Measurements from ENCODE around the gene VSX2. TPM values are rescaled to one million over a fixed set of nuclear protein-coding genes. Genes with fewer than 3 reads are reported as not detected.

Gene VSX2
- total and polyA plus RNA-seq, 8 donors, result not detected

DNA sequence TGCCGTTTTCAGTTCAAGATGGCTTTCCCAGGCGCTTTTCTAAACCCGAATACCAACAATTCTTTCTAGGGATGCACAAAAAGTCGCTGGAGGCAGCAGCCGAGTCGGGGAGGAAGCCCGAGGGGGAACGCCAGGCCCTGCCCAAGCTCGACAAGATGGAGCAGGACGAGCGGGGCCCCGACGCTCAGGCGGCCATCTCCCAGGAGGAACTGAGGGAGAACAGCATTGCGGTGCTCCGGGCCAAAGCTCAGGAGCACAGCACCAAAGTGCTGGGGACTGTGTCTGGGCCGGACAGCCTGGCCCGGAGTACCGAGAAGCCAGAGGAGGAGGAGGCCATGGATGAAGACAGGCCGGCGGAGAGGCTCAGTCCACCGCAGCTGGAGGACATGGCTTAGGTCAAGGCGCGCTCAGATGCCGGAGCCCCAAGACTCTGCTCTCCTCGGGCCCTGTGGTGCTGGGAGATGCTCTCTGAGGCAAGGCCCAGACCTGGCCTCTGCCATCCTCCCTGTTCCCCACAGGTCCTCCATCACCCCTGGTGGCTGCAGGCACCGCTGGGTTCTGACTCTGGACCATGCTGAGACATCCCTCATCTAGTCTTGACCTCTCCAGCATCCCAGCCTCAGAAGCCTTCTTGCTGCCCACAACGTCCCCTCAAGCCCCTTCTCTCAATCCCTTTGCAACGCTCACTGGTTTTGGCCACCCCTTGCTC, 21.4 kb downstream of the VSX2 start:
- H3K27ac ChIP-seq, result no peak overlapping the region
- 87 to 94% (median 92%) methylated on average over 23 to 29 of the region's 29 CpGs for WGBS, 5 donors
- H3K4me1 ChIP-seq, result peaks cover 14 to 21% (median 18%) of the 10 kb centered on the region in 4 donors
- no peak for DNase-seq
- H3K27me3 ChIP-seq, result peaks cover 0 to 21% (median 17%) of the 10 kb centered on the region in 3 donors
- H3K9me3 ChIP-seq, result no peaks in the 10 kb centered on the region
- H3K36me3 ChIP-seq, result no peaks in the 10 kb centered on the region
- TF ChIP-seq EP300 (IDR thresholded peaks at IDR 0.05) (no peak), POLR2A (IDR thresholded peaks at IDR 0.05) (no peak), POLR2AphosphoS5 (IDR thresholded peaks at IDR 0.05) (no peak)
- TF ChIP-seq, protein P1, sequence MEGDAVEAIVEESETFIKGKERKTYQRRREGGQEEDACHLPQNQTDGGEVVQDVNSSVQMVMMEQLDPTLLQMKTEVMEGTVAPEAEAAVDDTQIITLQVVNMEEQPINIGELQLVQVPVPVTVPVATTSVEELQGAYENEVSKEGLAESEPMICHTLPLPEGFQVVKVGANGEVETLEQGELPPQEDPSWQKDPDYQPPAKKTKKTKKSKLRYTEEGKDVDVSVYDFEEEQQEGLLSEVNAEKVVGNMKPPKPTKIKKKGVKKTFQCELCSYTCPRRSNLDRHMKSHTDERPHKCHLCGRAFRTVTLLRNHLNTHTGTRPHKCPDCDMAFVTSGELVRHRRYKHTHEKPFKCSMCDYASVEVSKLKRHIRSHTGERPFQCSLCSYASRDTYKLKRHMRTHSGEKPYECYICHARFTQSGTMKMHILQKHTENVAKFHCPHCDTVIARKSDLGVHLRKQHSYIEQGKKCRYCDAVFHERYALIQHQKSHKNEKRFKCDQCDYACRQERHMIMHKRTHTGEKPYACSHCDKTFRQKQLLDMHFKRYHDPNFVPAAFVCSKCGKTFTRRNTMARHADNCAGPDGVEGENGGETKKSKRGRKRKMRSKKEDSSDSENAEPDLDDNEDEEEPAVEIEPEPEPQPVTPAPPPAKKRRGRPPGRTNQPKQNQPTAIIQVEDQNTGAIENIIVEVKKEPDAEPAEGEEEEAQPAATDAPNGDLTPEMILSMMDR (IDR thresholded peaks at IDR 0.05), result no peak
- intact Hi-C loops (cut with DNase I; ENCODE audit: low total_unique reads), result no loop called here
- no peak overlapping the region for H3K4me3 ChIP-seq

DNA sequence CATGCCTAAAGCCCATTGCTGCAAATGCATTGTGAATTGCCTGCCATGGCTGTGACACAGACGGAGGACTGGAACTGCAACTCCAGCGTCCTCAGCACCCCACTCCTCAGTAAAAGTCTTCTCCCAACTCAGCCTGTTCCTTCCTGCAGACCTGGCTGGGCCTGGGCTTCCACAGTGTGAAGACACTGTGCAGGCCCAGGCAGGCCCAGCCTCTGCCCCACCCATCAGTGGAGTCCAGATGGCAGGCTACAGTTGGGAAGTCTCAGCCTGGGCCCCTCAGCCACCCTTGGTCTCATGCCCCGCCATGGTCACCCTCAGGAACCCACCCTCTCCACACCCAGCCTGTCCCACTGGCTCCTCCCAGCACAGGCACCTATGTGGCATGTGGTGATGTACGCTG, 22.0 kb downstream of the VSX2 start:
- TF ChIP-seq, protein P1 (IDR thresholded peaks at IDR 0.05), result no peak
- TF ChIP-seq POLR2A (IDR thresholded peaks at IDR 0.05) (no peak), POLR2AphosphoS5 (IDR thresholded peaks at IDR 0.05) (no peak), EP300 (IDR thresholded peaks at IDR 0.05) (no peak)
- Histone ChIP-seq H3K4me1 (peaks cover 14 to 21% (median 18%) of the 10 kb centered on the region in 4 donors), H3K4me3 (no peak overlapping the region), H3K36me3 (no peaks in the 10 kb centered on the region), H3K27me3 (peaks cover 0 to 21% (median 17%) of the 10 kb centered on the region in 3 donors), H3K27ac (no peak overlapping the region), H3K9me3 (no peaks in the 10 kb centered on the region)
- intact Hi-C loops (cut with DNase I; ENCODE audit: low total_unique reads), result no loop called here
- WGBS, 5 donors, result 72 to 86% (median 73%) methylated on average over 4 of the region's 4 CpGs
- no peak for DNase-seq

DNA sequence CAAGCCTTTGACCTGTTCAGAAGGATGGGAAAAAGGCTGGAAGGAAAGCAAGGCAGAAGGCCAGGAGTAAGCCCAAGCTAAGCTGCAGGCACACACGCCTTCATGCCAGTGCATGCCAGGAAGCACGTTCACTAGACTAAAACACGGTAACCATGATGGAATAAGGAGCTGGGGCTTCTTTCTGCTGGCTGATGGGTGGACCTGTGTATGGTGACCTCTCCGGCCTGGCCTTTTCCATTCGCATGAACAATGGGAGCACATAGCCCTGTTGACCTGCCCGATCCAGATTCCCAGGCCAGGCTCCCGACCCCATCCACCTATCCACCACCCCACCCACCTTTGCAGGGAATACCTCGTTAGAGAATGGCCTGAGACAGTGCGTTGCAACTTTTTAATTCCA, 22.8 kb downstream of the VSX2 start:
- no peak for DNase-seq
- intact Hi-C loops (cut with DNase I; ENCODE audit: low total_unique reads), result no loop called here
- H3K27ac ChIP-seq, result no peak overlapping the region

DNA sequence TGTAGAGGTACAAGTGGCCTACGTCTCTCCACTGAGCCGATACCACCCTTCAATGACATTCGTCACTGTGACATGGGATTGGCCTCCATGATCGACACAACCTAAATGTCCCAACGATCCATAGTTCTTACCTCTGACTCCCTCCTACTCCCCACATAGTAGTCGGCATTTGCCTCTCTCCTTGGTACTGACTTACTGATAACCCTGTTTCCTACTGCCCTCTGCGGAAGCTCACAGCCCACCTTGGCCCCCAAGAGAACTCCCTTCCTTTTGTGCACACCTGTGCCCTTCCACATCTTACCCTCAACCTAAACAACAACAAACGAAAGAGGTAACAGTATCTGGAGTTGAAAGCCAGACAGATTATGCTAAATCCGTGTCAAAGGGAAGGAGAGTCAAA, 23.9 kb downstream of the VSX2 start:
- DNase-seq, result no peak
- intact Hi-C loops (cut with DNase I; ENCODE audit: low total_unique reads), result no loop called here
- Histone ChIP-seq H3K27ac (no peak overlapping the region), H3K27me3 (peaks cover 0 to 12% (median 9%) of the 10 kb centered on the region in 3 donors), H3K4me1 (peaks cover 3 to 5% (median 4%) of the 10 kb centered on the region in 4 donors), H3K36me3 (no peaks in the 10 kb centered on the region), H3K4me3 (no peak overlapping the region), H3K9me3 (no peaks in the 10 kb centered on the region)
- TF ChIP-seq, protein P1 (IDR thresholded peaks at IDR 0.05), result no peak
- TF ChIP-seq EP300 (IDR thresholded peaks at IDR 0.05) (no peak), POLR2AphosphoS5 (IDR thresholded peaks at IDR 0.05) (no peak), POLR2A (IDR thresholded peaks at IDR 0.05) (no peak)
- 74 to 80% (median 76%) methylated on average over 9 of the region's 9 CpGs for WGBS, 5 donors

More for the DNA sequence above, 22.8 kb downstream of the VSX2 start:
- Histone ChIP-seq H3K4me3 (no peak overlapping the region), H3K4me1 (peaks cover 11 to 16% (median 14%) of the 10 kb centered on the region in 4 donors), H3K9me3 (no peaks in the 10 kb centered on the region), H3K27me3 (peaks cover 0 to 17% (median 17%) of the 10 kb centered on the region in 3 donors), H3K36me3 (no peaks in the 10 kb centered on the region)
- TF ChIP-seq, protein P1 (IDR thresholded peaks at IDR 0.05), result no peak
- no peak for TF ChIP-seq POLR2AphosphoS5 (IDR thresholded peaks at IDR 0.05)
- no peak for TF ChIP-seq POLR2A (IDR thresholded peaks at IDR 0.05)
- TF ChIP-seq EP300 (IDR thresholded peaks at IDR 0.05), result no peak
- 89 to 93% (median 92%) methylated on average over 9 of the region's 9 CpGs for WGBS, 5 donors
